Muscle of arm (tissue), 12 donors: Measurements from ENCODE around the gene RAB9B. TPM values are rescaled to one million over a fixed set of nuclear protein-coding genes. Genes with fewer than 3 reads are reported as not detected.
A peak's percentile ranks its signal among the peaks of the same experiment; 100 is the strongest.
"Not testable (repeated sequence)": the region's sequence is repeated elsewhere in the genome, so short reads cannot be mapped to it uniquely, and the experiment has no call there.

Experiments
- DNase-seq: peaks from one replicate; pipeline ENCODE4 v3.0.0-alpha.2; 2013
- polyA plus RNA-seq, 12 donors: library from polyadenylated mRNA; unstranded; fragments of 120-200 nt; gene quantifications; one replicate each; pipeline ENCODE4 v1.2.1, GENCODE V29; 2013; ENCODE audit not compliant: insufficient read length in 12 of 12

RAB9B gene
- polyA plus RNA-seq, 12 donors = 10.7 to 42.9 (median 33.3) TPM; not detected in 1

- no peak for DNase-seq
These were observed 13.0 kb downstream of the RAB9B start for GRCh38 chrX:103818842-103819619.

GRCh38 chrX:103817502-103817901 is 14.6 kb downstream of the RAB9B start:
- peak; percentile 66 for DNase-seq

GRCh38 chrX:103817101-103817500 is 15.0 kb downstream of the RAB9B start:
- DNase-seq = not testable (repeated sequence)

GRCh38 chrX:103811858-103812257 is 20.2 kb downstream of the RAB9B start:
- DNase-seq = no peak

GRCh38 chrX:103806862-103807474 is 25.1 kb downstream of the RAB9B start:
- DNase-seq = no peak

- DNase-seq = no peak
These were observed 26.2 kb downstream of the RAB9B start for GRCh38 chrX:103805860-103806259.

GRCh38 chrX:103800318-103800717 is 31.7 kb downstream of the RAB9B start:
- DNase-seq = no peak

GRCh38 chrX:103797691-103798090 is 34.4 kb downstream of the RAB9B start:
- DNase-seq = no peak

- DNase-seq = no peak
These were observed 37.9 kb downstream of the RAB9B start for GRCh38 chrX:103794119-103794518.

GRCh38 chrX:103793545-103793940 is 38.5 kb downstream of the RAB9B start:
- no peak for DNase-seq

GRCh38 chrX:103792916-103793544 is 39.0 kb downstream of the RAB9B start:
- DNase-seq = no peak

GRCh38 chrX:103791826-103792485 is 40.1 kb downstream of the RAB9B start:
- no peak for DNase-seq

GRCh38 chrX:103791228-103791627 is 40.8 kb downstream of the RAB9B start:
- no peak for DNase-seq

GRCh38 chrX:103789004-103789403 is 43.1 kb downstream of the RAB9B start:
- DNase-seq = no peak

GRCh38 chrX:103783971-103784370 is 48.1 kb downstream of the RAB9B start:
- DNase-seq = peak; percentile 61

- DNase-seq = peak; percentile 77
These were observed 48.9 kb downstream of the RAB9B start for GRCh38 chrX:103783196-103783595.

GRCh38 chrX:103782640-103783039 is 49.4 kb downstream of the RAB9B start:
- DNase-seq = no peak

GRCh38 chrX:103781706-103782105 is 50.4 kb downstream of the RAB9B start:
- no peak for DNase-seq

- DNase-seq = no peak
These were observed 51.0 kb downstream of the RAB9B start for GRCh38 chrX:103781062-103781402.

- no peak for DNase-seq
These were observed 51.6 kb downstream of the RAB9B start for GRCh38 chrX:103780336-103781061.

- DNase-seq = no peak
These were observed 52.8 kb downstream of the RAB9B start for GRCh38 chrX:103779141-103779789.
